ENCODE results near the gene GNAQ. TPM values are rescaled to one million over a fixed set of nuclear protein-coding genes. Genes with fewer than 3 reads are reported as not detected.

The GNAQ gene
- total and polyA plus RNA-seq, 2 donors (not counting 1 experiment from before 2014, with no cell fraction given): 0.60 to 1.4 TPM

DNA sequence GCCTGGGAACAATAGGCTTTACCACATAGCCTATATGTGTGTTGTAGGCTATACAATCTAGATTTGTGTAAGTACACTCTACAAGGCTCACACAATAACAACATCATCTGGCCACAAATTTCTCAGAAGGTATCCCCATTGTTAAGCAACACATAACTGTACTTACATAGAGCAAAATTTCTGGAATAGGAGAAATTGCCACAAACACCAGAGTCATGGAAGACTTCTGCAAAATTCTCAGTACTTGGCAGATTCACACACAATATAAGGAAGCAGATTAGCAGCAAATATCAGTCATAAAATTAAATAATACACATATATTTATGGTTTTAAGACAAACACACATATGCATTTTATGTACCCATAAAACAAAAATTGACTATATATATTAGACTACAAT, 16.4 kb downstream of the GNAQ start:
- H3K27ac Mint-ChIP-seq: no peak overlapping the region
- H2AFZ ChIP-seq (ENCODE audit: insufficient read depth, low read depth, low read length, poor library complexity, severe bottlenecking): no peak overlapping the region
- H3K27me3 ChIP-seq (replicated peaks in 1 of 4; ENCODE audit: control extremely low read depth in 1 of 4, control insufficient read depth in 3 of 4, insufficient read depth in 4 of 4, low read length in 3 of 4): peaks cover 0 to 4% (median 2%) of the 10 kb centered on the region in 4 experiments
- DNase-seq (no peak), ATAC-seq (ENCODE audit: low read depth) (no peak)
- H3K4me3 Mint-ChIP-seq: no peak overlapping the region
- ChIA-PET CTCF (no interaction called here), POLR2A (no interaction called here)
- H3K4me1 ChIP-seq (ENCODE audit: control insufficient read depth in 2 of 2, insufficient read depth in 2 of 2, low read length in 2 of 2): peaks cover 1 to 9% of the 10 kb centered on the region in 2 donors
- H3K27ac ChIP-seq (ENCODE audit: low read length in 2 of 2): no peak overlapping the region
- H3K9ac ChIP-seq (ENCODE audit: low read length): no peak overlapping the region
- no peaks in the 10 kb centered on the region for H3K79me2 ChIP-seq (ENCODE audit: control insufficient read depth, insufficient read depth, low read length)
- H3K4me3 ChIP-seq (ENCODE audit: control extremely low read depth in 1 of 5, extremely low read depth in 1 of 5, insufficient read depth in 1 of 5, low read depth in 2 of 5, low read length in 4 of 5): no peak overlapping the region
- no peaks in the 10 kb centered on the region for H4K20me1 ChIP-seq (ENCODE audit: control insufficient read depth, insufficient read depth, low read length, poor library complexity, severe bottlenecking)
- no peaks in the 10 kb centered on the region for H3K36me3 ChIP-seq (replicated peaks in 1 of 2; ENCODE audit: control extremely low read depth in 1 of 2, control insufficient read depth in 1 of 2, extremely low read depth in 1 of 2, insufficient read depth in 2 of 2, low read length in 1 of 2)
- peaks cover 9% of the 10 kb centered on the region for H3K4me1 Mint-ChIP-seq
- peaks cover 46% of the 10 kb centered on the region for H3K27me3 Mint-ChIP-seq
- intact Hi-C loops (cut with micrococcal nuclease): no loop called here
- H3K9me3 ChIP-seq (ENCODE audit: control extremely low read depth in 1 of 3, control insufficient read depth in 2 of 3, insufficient read depth in 1 of 3, low read length in 2 of 3): no peaks in the 10 kb centered on the region
- TF ChIP-seq EZH2 (IDR thresholded peaks at IDR 0.05; ENCODE audit: borderline replicate concordance, insufficient read depth, low read depth, low read length, poor library complexity, severe bottlenecking): no peak
- TF ChIP-seq, protein P1, sequence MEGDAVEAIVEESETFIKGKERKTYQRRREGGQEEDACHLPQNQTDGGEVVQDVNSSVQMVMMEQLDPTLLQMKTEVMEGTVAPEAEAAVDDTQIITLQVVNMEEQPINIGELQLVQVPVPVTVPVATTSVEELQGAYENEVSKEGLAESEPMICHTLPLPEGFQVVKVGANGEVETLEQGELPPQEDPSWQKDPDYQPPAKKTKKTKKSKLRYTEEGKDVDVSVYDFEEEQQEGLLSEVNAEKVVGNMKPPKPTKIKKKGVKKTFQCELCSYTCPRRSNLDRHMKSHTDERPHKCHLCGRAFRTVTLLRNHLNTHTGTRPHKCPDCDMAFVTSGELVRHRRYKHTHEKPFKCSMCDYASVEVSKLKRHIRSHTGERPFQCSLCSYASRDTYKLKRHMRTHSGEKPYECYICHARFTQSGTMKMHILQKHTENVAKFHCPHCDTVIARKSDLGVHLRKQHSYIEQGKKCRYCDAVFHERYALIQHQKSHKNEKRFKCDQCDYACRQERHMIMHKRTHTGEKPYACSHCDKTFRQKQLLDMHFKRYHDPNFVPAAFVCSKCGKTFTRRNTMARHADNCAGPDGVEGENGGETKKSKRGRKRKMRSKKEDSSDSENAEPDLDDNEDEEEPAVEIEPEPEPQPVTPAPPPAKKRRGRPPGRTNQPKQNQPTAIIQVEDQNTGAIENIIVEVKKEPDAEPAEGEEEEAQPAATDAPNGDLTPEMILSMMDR (IDR thresholded peaks at IDR 0.05): no peak
- no peaks in the 10 kb centered on the region for H3K9me3 Mint-ChIP-seq (ENCODE audit: insufficient read depth)
- no peak overlapping the region for H3K4me2 ChIP-seq (replicated peaks; ENCODE audit: low read depth, low read length, poor library complexity, severe bottlenecking)

DNA sequence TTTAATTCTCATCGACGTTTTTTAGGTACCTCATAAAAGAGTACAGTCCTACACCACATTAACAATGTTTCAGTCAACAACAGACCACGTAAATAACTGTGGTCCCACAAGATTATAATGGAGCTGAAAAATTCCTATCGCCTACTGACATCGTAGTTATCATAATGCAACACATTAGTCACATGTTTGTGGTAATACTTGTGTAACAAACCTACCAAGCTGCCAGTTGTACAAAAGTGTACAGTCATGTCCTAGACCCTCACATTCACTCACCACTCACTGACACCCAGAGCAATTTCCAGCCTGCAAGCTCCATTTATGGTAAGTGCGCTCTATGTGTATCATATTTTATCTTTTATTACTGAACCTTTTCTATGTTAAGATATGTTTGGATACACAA, 16.8 kb downstream of the GNAQ start:
- H2AFZ ChIP-seq (ENCODE audit: insufficient read depth, low read depth, low read length, poor library complexity, severe bottlenecking): no peak overlapping the region
- no peak overlapping the region for H3K27ac ChIP-seq (ENCODE audit: low read length in 2 of 2)
- H3K27me3 Mint-ChIP-seq: peaks cover 47% of the 10 kb centered on the region
- no peaks in the 10 kb centered on the region for H3K9me3 ChIP-seq (ENCODE audit: control extremely low read depth in 1 of 3, control insufficient read depth in 2 of 3, insufficient read depth in 1 of 3, low read length in 2 of 3)
- H3K27ac Mint-ChIP-seq: no peak overlapping the region
- H3K4me1 ChIP-seq (ENCODE audit: control insufficient read depth in 2 of 2, insufficient read depth in 2 of 2, low read length in 2 of 2): peaks cover 6 to 11% of the 10 kb centered on the region in 2 donors
- CTCF ChIA-PET: no interaction called here
- no peak overlapping the region for H3K4me3 Mint-ChIP-seq
- DNase-seq (no peak), ATAC-seq (ENCODE audit: low read depth) (no peak)
- H3K9ac ChIP-seq (ENCODE audit: low read length): no peak overlapping the region
- POLR2A ChIA-PET: no interaction called here
- no peak overlapping the region for H3K4me2 ChIP-seq (replicated peaks; ENCODE audit: low read depth, low read length, poor library complexity, severe bottlenecking)
- no peaks in the 10 kb centered on the region for H3K79me2 ChIP-seq (ENCODE audit: control insufficient read depth, insufficient read depth, low read length)
- TF ChIP-seq, protein P1 (IDR thresholded peaks at IDR 0.05): no peak
- TF ChIP-seq EZH2 (IDR thresholded peaks at IDR 0.05; ENCODE audit: borderline replicate concordance, insufficient read depth, low read depth, low read length, poor library complexity, severe bottlenecking): no peak
- intact Hi-C loops (cut with micrococcal nuclease): no loop called here
- H3K27me3 ChIP-seq (replicated peaks in 1 of 4; ENCODE audit: control extremely low read depth in 1 of 4, control insufficient read depth in 3 of 4, insufficient read depth in 4 of 4, low read length in 3 of 4): peaks cover 0 to 3% (median under 1%) of the 10 kb centered on the region in 4 experiments
- 83% methylated on average over 2 of the region's 6 CpGs for WGBS (ENCODE audit: insufficient coverage)
- peaks cover 11% of the 10 kb centered on the region for H3K4me1 Mint-ChIP-seq
- H3K4me3 ChIP-seq (ENCODE audit: control extremely low read depth in 1 of 5, extremely low read depth in 1 of 5, insufficient read depth in 1 of 5, low read depth in 2 of 5, low read length in 4 of 5): no peak overlapping the region
- no peaks in the 10 kb centered on the region for H4K20me1 ChIP-seq (ENCODE audit: control insufficient read depth, insufficient read depth, low read length, poor library complexity, severe bottlenecking)
- no peaks in the 10 kb centered on the region for H3K9me3 Mint-ChIP-seq (ENCODE audit: insufficient read depth)
- no peaks in the 10 kb centered on the region for H3K36me3 ChIP-seq (replicated peaks in 1 of 2; ENCODE audit: control extremely low read depth in 1 of 2, control insufficient read depth in 1 of 2, extremely low read depth in 1 of 2, insufficient read depth in 2 of 2, low read length in 1 of 2)

Data from B cell (primary cell).